Spleen (tissue), 11 donors: ENCODE results near the gene GRM2. TPM values are rescaled to one million over a fixed set of nuclear protein-coding genes. Genes with fewer than 3 reads are reported as not detected.

Experiments
- DNase-seq: peaks from one replicate; pipeline ENCODE4 v3.0.0-alpha.2; 2020
- H3K27ac ChIP-seq, 8 donors: fragments of 200-600 bp; sonication (generic) in 7 of 8; 1 replicate in 4 of 8; 2 replicates in 4 of 8; pipeline versions ENCODE4 v1.5.0 to v1.8.0; 2016 to 2021; ENCODE audit warnings: inconsistent platforms in 4 of 8, mild to moderate bottlenecking in 4 of 8, moderate library complexity in 1 of 8
- H3K27me3 ChIP-seq, 7 donors: fragments of 200-600 bp; sonication (generic) in 6 of 7; replicated peaks in 1 of 7; 1 replicate in 4 of 7; 2 replicates in 3 of 7; pipeline versions ENCODE4 v1.5.0 to v1.8.0; 2016 to 2021; ENCODE audit warnings: inconsistent platforms in 3 of 7, mild to moderate bottlenecking in 1 of 7
- H3K36me3 ChIP-seq, 6 donors: fragments of 200-600 bp; sonication (generic) in 5 of 6; 1 replicate in 4 of 6; 2 replicates in 2 of 6; pipeline versions ENCODE4 v1.5.0 to v1.8.0; 2016 to 2021; ENCODE audit warnings: inconsistent platforms in 2 of 6
- H3K4me1 ChIP-seq, 6 donors: fragments of 200-600 bp; sonication (generic) in 5 of 6; 1 replicate in 3 of 6; 2 replicates in 3 of 6; pipeline versions ENCODE4 v1.5.0 to v1.8.0; 2016 to 2021; ENCODE audit warnings: inconsistent platforms in 3 of 6
- H3K4me3 ChIP-seq, 8 donors: fragments of 200-600 bp; sonication (generic) in 7 of 8; 1 replicate in 4 of 8; 2 replicates in 4 of 8; pipeline versions ENCODE4 v1.5.0 to v1.8.0; 2016 to 2021; ENCODE audit warnings: inconsistent platforms in 4 of 8, mild to moderate bottlenecking in 4 of 8, moderate library complexity in 2 of 8
- H3K9me3 ChIP-seq, 8 donors: fragments of 200-600 bp; sonication (generic) in 7 of 8; 1 replicate in 4 of 8; 2 replicates in 4 of 8; pipeline versions ENCODE4 v1.5.0 to v1.8.0; 2016 to 2021; ENCODE audit warnings: inconsistent platforms in 4 of 8
- CTCF ChIP-seq, 11 experiments: fragments of 200-600 bp in 7 of 11; fragments of 450-650 bp in 4 of 11; sonication (generic) in 4 of 11; IDR thresholded peaks in 8 of 11; conservative IDR thresholded peaks in 3 of 11; 1 replicate in 7 of 11; 2 replicates in 4 of 11; pipeline versions ENCODE4 v1.4.0 to v1.8.0; 2016 to 2021; ENCODE audit warnings: antibody characterized with exemption in 11 of 11, inconsistent platforms in 4 of 11, mild to moderate bottlenecking in 1 of 11
- POLR2A ChIP-seq, 3 donors: fragments of 450-650 bp; IDR thresholded peaks; one replicate each; pipeline ENCODE4 v1.5.1; 2017; ENCODE audit warnings: antibody characterized with exemption in 3 of 3, mild to moderate bottlenecking in 1 of 3
- POLR2AphosphoS5 ChIP-seq, 3 donors: sonication (generic); formaldehyde crosslinking; IDR thresholded peaks; one replicate each; pipeline ENCODE4 v1.5.1; 2017; ENCODE audit warnings: antibody characterized with exemption in 3 of 3
- WGBS, 5 donors: extraction: QIAGEN DNeasy Blood & Tissue Kit in 3 of 5; methylation state at CpG; one replicate each; pipeline versions ENCODE4 v1.1.5 to v1.1.7; 2013 to 2018; 5-methylcytosine and 5-hydroxymethylcytosine counted together
- intact Hi-C: fragments of 100-400 bp; cut with DNase I; formaldehyde crosslinking; loops from one replicate; pipeline ENCODE4 v1.15.0; 2023; ENCODE audit warnings: low total_unique reads
- polyA plus RNA-seq, 3 donors: library from polyadenylated mRNA; stranded (reverse); fragments of 200-250 nt; gene quantifications; one replicate each; pipeline ENCODE4 v1.2.1, GENCODE V29; 2013
- total RNA-seq, 7 donors: library from RNA; depleted of rRNA in 3 of 7; stranded (reverse); fragments of >200 nt in 3 of 7; fragmentation: NEBNext Ultra II Directional in 4 of 7; extraction: Animal tissue kit (Norgen Biotek cat#: 25700) in 4 of 7; gene quantifications; one replicate each; pipeline versions ENCODE4 v1.1.0 to v1.2.1, GENCODE V29; 2016 to 2021
- donor health status: healthy with polysubstance abuse.
- donor health status: DM: no; HTN: no; CAD: no; lungs with moderate emphysema.
- donor health status: DM: no; HTN: no; CAD: no.
- donor health status: Bipolar disorder and iron deficiency.
- donor health status: healthy.
- donor health status: DM: no; HTN: no; CAD: no.
- donor health status: DM: yes; HTN: yes; CAD: no.

The GRM2 gene
- total and polyA plus RNA-seq, 10 donors, result 0.17 to 2.7 (median 1.4) TPM

GRCh38 chr3:51668756-51669155 is 38.1 kb upstream of the GRM2 start:
- Histone ChIP-seq H3K9me3 (no peaks in the 10 kb centered on the region), H3K4me3 (no peak overlapping the region), H3K4me1 (peaks cover 29 to 48% (median 42%) of the 10 kb centered on the region in 6 donors), H3K27me3 (no peaks in the 10 kb centered on the region), H3K27ac (peak overlapping the region in 1 of 8 donors; percentile 98), H3K36me3 (peaks cover 0 to 22% (median 0%) of the 10 kb centered on the region in 6 donors)
- no peak for DNase-seq
- TF ChIP-seq CTCF (IDR thresholded peaks at IDR 0.05 in 8 of 11, conservative IDR thresholded peaks at IDR 0.05 in 3 of 11) (no peak), POLR2A (IDR thresholded peaks at IDR 0.05) (no peak), POLR2AphosphoS5 (IDR thresholded peaks at IDR 0.05) (no peak)
- intact Hi-C loops, result no loop called here
- WGBS, 5 donors, result 95 to 100% (median 100%) methylated on average over 1 of the region's 1 CpG

- intact Hi-C loops, result loop anchor here (10.0 kb wide), 1 partner anchor 285 kb away; the partner anchor contains the start of gene MANF
- no peaks in the 10 kb centered on the region for H3K27me3 ChIP-seq
- no peak overlapping the region for H3K4me3 ChIP-seq
- H3K9me3 ChIP-seq, result no peaks in the 10 kb centered on the region
- WGBS, 5 donors, result 34 to 49% (median 43%) methylated on average over 8 to 9 of the region's 9 CpGs
- peak overlapping the region in 2 of 8 donors; percentile 97 to 98 for H3K27ac ChIP-seq
- TF ChIP-seq POLR2AphosphoS5 (IDR thresholded peaks at IDR 0.05) (peak in 2 of 3 donors; percentile 13 to 47), CTCF (IDR thresholded peaks at IDR 0.05 in 8 of 11, conservative IDR thresholded peaks at IDR 0.05 in 3 of 11) (peak; percentile 80 to 98 (median 96)), POLR2A (IDR thresholded peaks at IDR 0.05) (no peak)
- peaks cover 32 to 55% (median 48%) of the 10 kb centered on the region in 6 donors for H3K4me1 ChIP-seq
- peak; percentile 94 for DNase-seq
- peaks cover 0 to 20% (median under 1%) of the 10 kb centered on the region in 6 donors for H3K36me3 ChIP-seq
Observed at GRCh38 chr3:51669241-51670052, 37.4 kb upstream of the GRM2 start.

- intact Hi-C loops, result loop anchor here (10.0 kb wide), 1 partner anchor 285 kb away; the partner anchor contains the start of gene MANF
- peaks cover 0 to 20% (median 3%) of the 10 kb centered on the region in 6 donors for H3K36me3 ChIP-seq
- WGBS, 5 donors, result 52 to 66% (median 53%) methylated on average over 15 of the region's 15 CpGs
- H3K9me3 ChIP-seq, result no peaks in the 10 kb centered on the region
- H3K27ac ChIP-seq, result peak overlapping the region; percentile 91 to 98 (median 94)
- TF ChIP-seq POLR2A (IDR thresholded peaks at IDR 0.05) (no peak), POLR2AphosphoS5 (IDR thresholded peaks at IDR 0.05) (no peak), CTCF (IDR thresholded peaks at IDR 0.05 in 8 of 11, conservative IDR thresholded peaks at IDR 0.05 in 3 of 11) (no peak)
- no peak for DNase-seq
- H3K27me3 ChIP-seq, result no peaks in the 10 kb centered on the region
- H3K4me1 ChIP-seq, result peaks cover 32 to 63% (median 55%) of the 10 kb centered on the region in 6 donors
- H3K4me3 ChIP-seq, result peak overlapping the region; percentile 67 to 97 (median 91)
Observed at GRCh38 chr3:51670053-51670822, 36.6 kb upstream of the GRM2 start.
